ENCODE data around the gene FSD1L. TPM values are rescaled to one million over a fixed set of nuclear protein-coding genes. Genes with fewer than 3 reads are reported as not detected.

The FSD1L gene
- total RNA-seq, 1 experiment from 2014 or later = 3.4 TPM

DNA sequence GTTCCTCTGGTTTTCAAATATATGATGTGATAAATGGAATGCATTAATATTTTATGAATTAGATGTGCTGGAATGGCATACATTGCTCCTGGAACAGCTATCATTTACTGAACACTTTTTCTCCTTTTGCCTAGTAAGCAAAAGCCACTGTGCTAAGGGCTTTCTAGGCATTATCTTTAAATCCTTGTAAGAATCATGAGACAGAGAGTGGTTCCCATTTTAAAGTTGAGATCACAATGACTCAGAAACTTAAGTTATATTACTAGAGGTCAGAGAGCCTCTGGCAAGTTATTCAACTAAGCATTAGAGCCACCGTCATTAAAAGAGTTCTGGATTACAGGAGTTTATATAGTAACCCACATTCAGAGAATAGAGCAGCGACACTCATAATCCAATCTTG, 26.7 kb upstream of the FSD1L start:
- CTCF ChIA-PET = no interaction called here
- H3K4me3 Mint-ChIP-seq (ENCODE audit: low read depth, unreplicated experiment) = no peak overlapping the region

DNA sequence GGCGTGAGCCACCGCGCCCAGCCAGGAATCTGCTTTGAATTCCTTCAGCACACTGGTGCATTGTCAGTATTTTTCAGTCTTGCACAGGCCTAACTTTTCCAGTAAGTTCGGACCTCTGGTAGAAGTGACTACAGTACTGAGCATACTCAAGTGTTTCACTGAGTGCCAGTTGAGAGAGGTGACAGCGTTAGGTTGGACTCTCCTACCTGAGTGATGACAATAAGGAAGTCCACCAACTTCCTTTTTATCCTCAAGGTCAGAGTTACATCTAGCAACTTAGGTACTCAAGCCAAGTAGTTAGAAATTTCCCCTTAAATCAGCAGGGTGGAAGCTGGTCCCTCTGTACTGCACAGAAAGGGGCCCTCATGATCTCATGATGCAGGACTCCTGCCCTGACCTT, 26.0 kb upstream of the FSD1L start:
- Mint-ChIP-seq H3K4me1 (ENCODE audit: low read depth, unreplicated experiment) (no peaks in the 10 kb centered on the region), H3K4me3 (ENCODE audit: low read depth, unreplicated experiment) (no peak overlapping the region)
- no peak for DNase-seq

More for the DNA sequence above, 26.7 kb upstream of the FSD1L start:
- no TSS peak for BruUV-seq (replicated peaks)
- Mint-ChIP-seq H3K27me3 (ENCODE audit: unreplicated experiment) (no peaks in the 10 kb centered on the region), H3K9me3 (ENCODE audit: low read depth, unreplicated experiment) (no peaks in the 10 kb centered on the region), H3K27ac (ENCODE audit: unreplicated experiment) (no peak overlapping the region), H3K4me1 (ENCODE audit: low read depth, unreplicated experiment) (no peaks in the 10 kb centered on the region), H3K36me3 (ENCODE audit: insufficient read depth, unreplicated experiment) (no peaks in the 10 kb centered on the region)
- TF ChIP-seq, protein P1, sequence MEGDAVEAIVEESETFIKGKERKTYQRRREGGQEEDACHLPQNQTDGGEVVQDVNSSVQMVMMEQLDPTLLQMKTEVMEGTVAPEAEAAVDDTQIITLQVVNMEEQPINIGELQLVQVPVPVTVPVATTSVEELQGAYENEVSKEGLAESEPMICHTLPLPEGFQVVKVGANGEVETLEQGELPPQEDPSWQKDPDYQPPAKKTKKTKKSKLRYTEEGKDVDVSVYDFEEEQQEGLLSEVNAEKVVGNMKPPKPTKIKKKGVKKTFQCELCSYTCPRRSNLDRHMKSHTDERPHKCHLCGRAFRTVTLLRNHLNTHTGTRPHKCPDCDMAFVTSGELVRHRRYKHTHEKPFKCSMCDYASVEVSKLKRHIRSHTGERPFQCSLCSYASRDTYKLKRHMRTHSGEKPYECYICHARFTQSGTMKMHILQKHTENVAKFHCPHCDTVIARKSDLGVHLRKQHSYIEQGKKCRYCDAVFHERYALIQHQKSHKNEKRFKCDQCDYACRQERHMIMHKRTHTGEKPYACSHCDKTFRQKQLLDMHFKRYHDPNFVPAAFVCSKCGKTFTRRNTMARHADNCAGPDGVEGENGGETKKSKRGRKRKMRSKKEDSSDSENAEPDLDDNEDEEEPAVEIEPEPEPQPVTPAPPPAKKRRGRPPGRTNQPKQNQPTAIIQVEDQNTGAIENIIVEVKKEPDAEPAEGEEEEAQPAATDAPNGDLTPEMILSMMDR (IDR thresholded peaks at IDR 0.05; ENCODE audit: unreplicated experiment) = no peak
- intact Hi-C loops (cut with micrococcal nuclease; ENCODE audit: unreplicated experiment) = loop anchor here (10.0 kb wide), 1 partner anchor 294 kb away; no protein-coding TSS in a partner anchor
- DNase-seq = no peak

DNA sequence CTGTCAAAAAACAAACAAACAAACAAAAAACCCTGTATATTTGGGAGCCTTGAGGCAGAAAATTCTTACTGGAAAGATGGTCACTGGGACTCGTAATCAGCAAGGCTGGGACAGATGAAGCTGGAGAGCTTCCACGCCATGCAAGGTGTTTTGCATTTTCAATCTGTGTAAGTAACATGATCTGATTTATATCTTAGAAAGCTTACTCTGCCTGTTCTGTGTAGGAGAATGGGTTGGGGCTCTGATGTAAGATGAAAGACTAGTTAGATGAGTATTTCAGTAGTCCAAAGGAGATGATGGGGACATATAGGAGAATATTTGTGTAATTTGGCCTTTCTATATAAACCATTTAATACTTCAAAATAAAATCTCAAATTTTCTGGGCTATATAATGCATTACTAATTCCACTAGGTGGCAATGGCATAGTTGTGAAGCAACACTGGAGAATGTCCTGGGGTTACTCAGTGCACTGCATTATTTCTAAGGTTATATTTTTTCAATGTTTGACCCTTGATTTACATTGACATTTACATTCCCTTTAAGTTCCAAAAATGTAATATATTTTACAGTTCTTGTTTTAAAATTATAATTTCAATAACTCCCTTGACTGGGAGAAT, 21.9 kb upstream of the FSD1L start:
- Mint-ChIP-seq H3K4me1 (ENCODE audit: low read depth, unreplicated experiment) (no peaks in the 10 kb centered on the region), H3K4me3 (ENCODE audit: low read depth, unreplicated experiment) (no peak overlapping the region), H3K36me3 (ENCODE audit: insufficient read depth, unreplicated experiment) (no peaks in the 10 kb centered on the region), H3K27ac (ENCODE audit: unreplicated experiment) (no peak overlapping the region), H3K27me3 (ENCODE audit: unreplicated experiment) (no peaks in the 10 kb centered on the region), H3K9me3 (ENCODE audit: low read depth, unreplicated experiment) (no peaks in the 10 kb centered on the region)
- DNase-seq = no peak
- TF ChIP-seq, protein P1 (IDR thresholded peaks at IDR 0.05; ENCODE audit: unreplicated experiment) = no peak
- CTCF ChIA-PET = no interaction called here
- intact Hi-C loops (cut with micrococcal nuclease; ENCODE audit: unreplicated experiment) = loop anchor here (2.0 to 10.0 kb wide), 2 partner anchors 49 to 289 kb away; no protein-coding TSS in a partner anchor
- BruUV-seq (replicated peaks) = no TSS peak

More for the DNA sequence above, 26.0 kb upstream of the FSD1L start:
- intact Hi-C loops (cut with micrococcal nuclease; ENCODE audit: unreplicated experiment) = loop anchor here (10.0 kb wide), 1 partner anchor 293 kb away; no protein-coding TSS in a partner anchor
- Mint-ChIP-seq H3K27me3 (ENCODE audit: unreplicated experiment) (no peaks in the 10 kb centered on the region), H3K36me3 (ENCODE audit: insufficient read depth, unreplicated experiment) (no peaks in the 10 kb centered on the region), H3K9me3 (ENCODE audit: low read depth, unreplicated experiment) (no peaks in the 10 kb centered on the region), H3K27ac (ENCODE audit: unreplicated experiment) (no peak overlapping the region)
- BruUV-seq (replicated peaks) = no TSS peak
- TF ChIP-seq, protein P1 (IDR thresholded peaks at IDR 0.05; ENCODE audit: unreplicated experiment) = no peak
- CTCF ChIA-PET = no interaction called here

DNA sequence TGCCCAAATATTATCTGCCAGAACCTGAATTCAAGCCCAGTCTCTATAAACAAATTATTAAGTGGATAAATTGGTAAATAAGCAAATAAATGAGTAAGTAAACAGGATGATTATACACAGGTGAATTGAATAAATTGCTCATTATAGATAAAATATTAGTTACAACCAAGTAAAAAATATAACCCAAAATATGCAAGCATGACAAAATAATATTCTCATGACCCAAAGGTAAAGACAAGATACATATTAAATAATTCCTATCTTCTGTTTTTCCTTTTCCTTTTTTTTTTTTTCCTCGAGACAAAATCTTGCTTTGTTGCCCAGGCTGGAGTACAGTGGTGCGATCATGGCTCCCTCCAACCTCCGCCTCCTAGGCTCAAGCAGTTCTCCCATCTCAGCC, 21.2 kb upstream of the FSD1L start:
- BruUV-seq (replicated peaks) = no TSS peak
- CTCF ChIA-PET = no interaction called here
- DNase-seq = no peak
- no peaks in the 10 kb centered on the region for H3K9me3 Mint-ChIP-seq (ENCODE audit: low read depth, unreplicated experiment)
- H3K27me3 Mint-ChIP-seq (ENCODE audit: unreplicated experiment) = no peaks in the 10 kb centered on the region
- H3K4me3 Mint-ChIP-seq (ENCODE audit: low read depth, unreplicated experiment) = no peak overlapping the region
- H3K36me3 Mint-ChIP-seq (ENCODE audit: insufficient read depth, unreplicated experiment) = no peaks in the 10 kb centered on the region
- H3K27ac Mint-ChIP-seq (ENCODE audit: unreplicated experiment) = no peak overlapping the region
- intact Hi-C loops (cut with micrococcal nuclease; ENCODE audit: unreplicated experiment) = loop anchor here (2.0 to 10.0 kb wide), 2 partner anchors 48 to 288 kb away; no protein-coding TSS in a partner anchor
- TF ChIP-seq, protein P1 (IDR thresholded peaks at IDR 0.05; ENCODE audit: unreplicated experiment) = no peak
- H3K4me1 Mint-ChIP-seq (ENCODE audit: low read depth, unreplicated experiment) = no peaks in the 10 kb centered on the region

All from Calu3 (cell line).